Measurements from ENCODE around the gene UTP25. TPM values are rescaled to one million over a fixed set of nuclear protein-coding genes. Genes with fewer than 3 reads are reported as not detected.

UTP25 gene
- total RNA-seq, 1 donor from 2014 or later: 4.6 TPM

DNA sequence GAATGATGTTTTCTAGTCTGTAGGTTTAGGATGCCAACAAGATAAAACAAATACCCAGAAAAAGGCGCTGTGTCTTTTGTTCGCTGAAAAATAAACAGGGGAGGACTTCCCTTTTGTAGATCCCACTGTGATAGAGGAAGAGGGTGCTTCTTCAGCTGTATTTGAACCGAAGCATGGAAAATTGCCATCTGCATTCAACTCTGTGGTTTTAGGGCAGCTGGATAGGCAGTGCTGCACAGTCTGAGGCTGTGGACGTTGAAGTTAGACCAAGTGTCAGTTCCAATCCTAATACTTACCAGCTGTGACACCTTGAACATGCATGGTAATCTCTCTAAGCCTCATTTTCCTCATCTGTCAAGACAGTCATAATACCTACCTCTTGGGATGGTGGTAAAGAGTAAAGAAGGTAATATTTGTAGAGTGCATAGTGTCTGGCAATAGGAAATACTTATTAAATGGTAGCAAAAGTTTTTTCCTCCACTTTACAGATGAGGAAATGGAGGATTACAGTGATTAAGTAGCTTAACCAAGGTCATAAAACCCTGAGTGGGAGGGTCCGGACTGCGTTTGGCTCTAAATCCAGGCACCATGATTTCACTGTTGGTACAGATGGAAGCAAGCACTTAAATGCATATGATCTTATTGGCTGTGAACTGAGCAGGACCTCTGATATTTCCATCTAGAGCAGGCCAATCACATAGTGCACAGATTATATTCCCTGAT, 48.5 kb downstream of the UTP25 start:
- no peak overlapping the region for H3K27ac Mint-ChIP-seq (ENCODE audit: unreplicated experiment)
- H3K27me3 Mint-ChIP-seq (ENCODE audit: unreplicated experiment): no peaks in the 10 kb centered on the region
- no peaks in the 10 kb centered on the region for H3K36me3 Mint-ChIP-seq (ENCODE audit: unreplicated experiment)
- no peaks in the 10 kb centered on the region for H3K9me3 Mint-ChIP-seq (ENCODE audit: unreplicated experiment)
- H3K4me3 Mint-ChIP-seq (ENCODE audit: unreplicated experiment): no peak overlapping the region
- no peak for DNase-seq
- H3K4me1 Mint-ChIP-seq (ENCODE audit: low read depth, unreplicated experiment): peaks cover 28% of the 10 kb centered on the region
- TF ChIP-seq, protein P1, sequence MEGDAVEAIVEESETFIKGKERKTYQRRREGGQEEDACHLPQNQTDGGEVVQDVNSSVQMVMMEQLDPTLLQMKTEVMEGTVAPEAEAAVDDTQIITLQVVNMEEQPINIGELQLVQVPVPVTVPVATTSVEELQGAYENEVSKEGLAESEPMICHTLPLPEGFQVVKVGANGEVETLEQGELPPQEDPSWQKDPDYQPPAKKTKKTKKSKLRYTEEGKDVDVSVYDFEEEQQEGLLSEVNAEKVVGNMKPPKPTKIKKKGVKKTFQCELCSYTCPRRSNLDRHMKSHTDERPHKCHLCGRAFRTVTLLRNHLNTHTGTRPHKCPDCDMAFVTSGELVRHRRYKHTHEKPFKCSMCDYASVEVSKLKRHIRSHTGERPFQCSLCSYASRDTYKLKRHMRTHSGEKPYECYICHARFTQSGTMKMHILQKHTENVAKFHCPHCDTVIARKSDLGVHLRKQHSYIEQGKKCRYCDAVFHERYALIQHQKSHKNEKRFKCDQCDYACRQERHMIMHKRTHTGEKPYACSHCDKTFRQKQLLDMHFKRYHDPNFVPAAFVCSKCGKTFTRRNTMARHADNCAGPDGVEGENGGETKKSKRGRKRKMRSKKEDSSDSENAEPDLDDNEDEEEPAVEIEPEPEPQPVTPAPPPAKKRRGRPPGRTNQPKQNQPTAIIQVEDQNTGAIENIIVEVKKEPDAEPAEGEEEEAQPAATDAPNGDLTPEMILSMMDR (IDR thresholded peaks at IDR 0.05; ENCODE audit: partially characterized antibody, unreplicated experiment): no peak

DNA sequence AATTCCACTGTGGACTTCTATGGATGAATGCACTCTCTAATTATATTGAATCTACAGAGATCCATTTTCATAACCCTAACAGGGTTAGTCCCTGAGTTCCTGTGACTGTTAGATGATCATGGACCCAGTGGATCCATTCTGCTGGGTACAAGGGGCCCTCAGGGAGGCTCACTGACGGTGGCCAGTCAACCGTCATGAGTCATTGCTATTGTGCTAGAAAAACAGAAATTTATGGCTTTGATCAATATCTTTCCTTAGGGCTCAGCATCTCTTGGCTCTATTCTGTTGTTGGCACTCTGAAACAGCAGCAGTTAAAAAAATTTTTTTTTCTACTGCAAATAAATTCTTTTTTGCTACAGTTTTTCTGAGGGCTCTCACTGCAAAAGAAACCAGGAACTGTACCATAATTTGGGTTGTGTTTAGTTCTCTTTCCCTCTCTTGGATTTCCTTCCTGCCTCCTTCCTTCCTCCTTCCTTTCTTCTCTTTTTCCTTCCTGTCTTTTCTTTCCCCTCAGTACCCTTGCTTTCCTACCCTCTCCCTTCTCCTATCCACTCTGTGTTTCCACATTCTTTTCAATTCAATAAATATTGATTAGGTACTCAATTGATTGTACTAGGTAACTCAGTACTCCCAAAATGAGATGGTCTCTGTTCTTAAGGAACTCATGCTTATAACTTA, 49.5 kb downstream of the UTP25 start:
- Mint-ChIP-seq H3K4me1 (ENCODE audit: low read depth, unreplicated experiment) (peaks cover 35% of the 10 kb centered on the region), H3K4me3 (ENCODE audit: unreplicated experiment) (peak overlapping the region; percentile 61), H3K9me3 (ENCODE audit: unreplicated experiment) (peaks cover 1% of the 10 kb centered on the region), H3K27ac (ENCODE audit: unreplicated experiment) (peak overlapping the region; percentile 36), H3K27me3 (ENCODE audit: unreplicated experiment) (no peaks in the 10 kb centered on the region), H3K36me3 (ENCODE audit: unreplicated experiment) (peaks cover 8% of the 10 kb centered on the region)
- DNase-seq: no peak
- TF ChIP-seq, protein P1 (IDR thresholded peaks at IDR 0.05; ENCODE audit: partially characterized antibody, unreplicated experiment): no peak

DNA sequence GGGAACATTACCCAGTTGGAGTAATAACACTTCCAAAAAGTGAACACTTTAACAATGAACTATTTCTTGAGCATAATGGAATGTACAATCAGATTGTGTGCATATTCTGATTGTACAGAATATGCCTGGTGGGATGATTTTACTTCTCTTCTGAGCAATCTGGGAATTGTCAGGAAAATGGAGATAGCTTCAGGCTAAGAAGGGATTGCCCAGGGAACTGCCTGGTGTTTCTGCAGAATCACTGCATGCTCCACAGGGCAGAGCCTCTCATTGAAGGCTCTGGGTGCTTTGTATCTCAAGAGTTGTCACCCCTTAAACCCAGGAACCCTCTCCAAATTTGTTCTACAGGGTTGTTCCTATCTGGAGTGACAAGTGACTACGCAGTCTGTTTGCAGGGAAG, 51.2 kb downstream of the UTP25 start:
- Mint-ChIP-seq H3K27me3 (ENCODE audit: unreplicated experiment) (no peaks in the 10 kb centered on the region), H3K4me1 (ENCODE audit: low read depth, unreplicated experiment) (peaks cover 47% of the 10 kb centered on the region)

DNA sequence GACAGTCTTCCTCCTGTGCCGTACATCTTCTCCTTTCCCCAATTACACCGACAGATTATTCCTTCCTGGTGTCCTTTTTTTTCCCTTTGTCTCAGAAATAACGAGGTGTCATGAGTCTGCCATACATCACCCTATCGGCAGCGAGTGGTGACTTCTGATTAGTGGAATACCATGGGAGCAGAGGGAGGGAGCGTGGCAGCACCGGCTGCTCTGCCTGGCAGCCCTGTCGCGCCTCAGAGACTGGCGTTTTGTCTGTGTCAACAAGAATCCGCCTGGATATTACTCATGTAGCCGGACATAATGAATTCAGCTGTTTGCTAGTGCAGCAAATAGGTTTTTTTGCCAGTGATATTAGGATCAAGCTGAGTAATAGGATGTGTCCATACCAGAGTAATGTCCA, 51.8 kb downstream of the UTP25 start:
- Mint-ChIP-seq H3K4me1 (ENCODE audit: low read depth, unreplicated experiment) (peaks cover 51% of the 10 kb centered on the region), H3K27me3 (ENCODE audit: unreplicated experiment) (no peaks in the 10 kb centered on the region), H3K4me3 (ENCODE audit: unreplicated experiment) (peak overlapping the region; percentile 13), H3K36me3 (ENCODE audit: unreplicated experiment) (peaks cover 8% of the 10 kb centered on the region), H3K27ac (ENCODE audit: unreplicated experiment) (peak overlapping the region; percentile 69), H3K9me3 (ENCODE audit: unreplicated experiment) (peaks cover 1% of the 10 kb centered on the region)
- TF ChIP-seq, protein P1 (IDR thresholded peaks at IDR 0.05; ENCODE audit: partially characterized antibody, unreplicated experiment): no peak
- peak; percentile 42 for DNase-seq

More for the DNA sequence above, 51.2 kb downstream of the UTP25 start:
- peaks cover 8% of the 10 kb centered on the region for H3K36me3 Mint-ChIP-seq (ENCODE audit: unreplicated experiment)
- TF ChIP-seq, protein P1 (IDR thresholded peaks at IDR 0.05; ENCODE audit: partially characterized antibody, unreplicated experiment): no peak
- H3K9me3 Mint-ChIP-seq (ENCODE audit: unreplicated experiment): peaks cover 1% of the 10 kb centered on the region
- H3K27ac Mint-ChIP-seq (ENCODE audit: unreplicated experiment): peak overlapping the region; percentile 69
- no peak overlapping the region for H3K4me3 Mint-ChIP-seq (ENCODE audit: unreplicated experiment)
- DNase-seq: no peak

DNA sequence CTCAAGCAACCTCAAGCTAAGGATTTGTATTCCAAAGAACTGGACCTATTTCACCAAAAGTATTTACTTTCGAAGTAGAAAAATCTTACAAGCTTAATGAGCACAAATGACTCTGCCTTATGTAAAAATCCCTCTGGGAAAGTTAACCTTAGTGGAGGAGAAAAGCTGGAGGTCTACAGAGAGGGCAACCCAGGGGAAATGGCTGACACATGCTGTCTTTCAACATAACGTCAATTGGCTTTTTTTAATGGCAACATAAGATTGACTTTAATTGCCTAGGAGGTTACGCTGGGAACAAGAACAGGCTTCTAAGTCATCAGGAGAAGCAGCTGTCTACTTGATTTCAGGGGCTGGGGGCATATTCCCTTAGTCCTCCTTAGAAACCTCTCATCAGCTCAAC, 52.3 kb downstream of the UTP25 start:
- Mint-ChIP-seq H3K4me3 (ENCODE audit: unreplicated experiment) (peak overlapping the region; percentile 48), H3K27me3 (ENCODE audit: unreplicated experiment) (no peaks in the 10 kb centered on the region), H3K9me3 (ENCODE audit: unreplicated experiment) (peaks cover 1% of the 10 kb centered on the region)

More for the DNA sequence above, 52.3 kb downstream of the UTP25 start:
- DNase-seq: no peak
- Mint-ChIP-seq H3K27ac (ENCODE audit: unreplicated experiment) (peak overlapping the region; percentile 69), H3K36me3 (ENCODE audit: unreplicated experiment) (peaks cover 8% of the 10 kb centered on the region), H3K4me1 (ENCODE audit: low read depth, unreplicated experiment) (peaks cover 53% of the 10 kb centered on the region)
- TF ChIP-seq, protein P1 (IDR thresholded peaks at IDR 0.05; ENCODE audit: partially characterized antibody, unreplicated experiment): no peak
